Frontal cortex (tissue), 4 donors: ENCODE results near the gene SLC5A3. TPM values are rescaled to one million over a fixed set of nuclear protein-coding genes. Genes with fewer than 3 reads are reported as not detected.

ENCODE experiments used
- DNase-seq, 2 donors: peaks; one replicate each; pipeline ENCODE4 v3.0.0; 2012; ENCODE audit warnings: low spot score in 2 of 2
- FAIRE-seq: peaks from 2 replicates; lab custom pipeline; 2012; peaks lifted over from hg19 to GRCh38; lab: Jason Lieb, UNC
- total RNA-seq: library from RNA; depleted of rRNA; stranded (reverse); fragments of >200 nt; gene quantifications from one replicate; pipeline ENCODE4 v1.2.3, GENCODE V29; 2014
- donor health status: control.
- donor health status: control.
- donor health status: control.

SLC5A3 gene
- 54.2 TPM for total RNA-seq

GRCh38 chr21:34073032-34073748, at the start of gene SLC5A3, which contains the start of gene MRPS6:
Gene SLC5A3, plus strand, starts transcription at chr21:34073578. Its CDS starts 21,621 bp downstream, at chr21:34095199.
Gene MRPS6, plus strand, starts transcription at chr21:34073578. Its CDS starts 123 bp downstream, at chr21:34073701.
- DNase-seq (peak; percentile 85 to 90), FAIRE-seq (no peak)

DNA sequence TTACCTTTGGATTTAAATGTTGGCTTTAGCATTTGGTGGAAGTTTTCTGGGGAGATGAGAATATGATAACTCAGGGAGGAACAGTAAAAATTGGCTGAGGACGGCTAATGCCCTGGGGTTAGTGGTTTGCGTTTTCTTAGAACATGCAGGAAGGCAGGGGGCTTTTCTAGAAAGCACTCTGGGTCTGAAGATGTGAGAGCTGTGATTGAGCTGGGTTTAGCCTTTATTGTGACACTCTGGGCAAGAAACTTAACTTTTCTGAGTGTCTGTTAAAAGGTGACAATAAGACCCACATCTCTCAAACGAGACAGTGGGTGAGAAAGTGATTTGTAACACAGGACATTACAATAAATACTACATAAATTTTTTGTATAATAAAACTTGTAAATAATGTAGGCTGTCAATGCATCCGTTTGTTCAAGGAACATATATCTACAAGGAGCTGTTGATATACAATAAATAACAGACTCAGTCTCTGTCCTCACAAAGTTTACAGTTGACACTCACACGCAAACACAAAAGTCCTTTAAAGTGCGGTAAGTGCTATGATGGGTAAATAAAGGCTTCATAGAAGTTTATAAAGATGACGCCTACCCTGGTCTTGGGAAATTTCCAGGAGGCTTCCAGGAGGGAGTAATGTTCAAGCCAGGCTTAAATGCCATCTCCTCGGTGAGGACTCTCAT, 49.5 kb upstream of the SLC5A3 start:
- FAIRE-seq (no peak), DNase-seq (no peak)

GRCh38 chr21:34024374-34024693, 49.0 kb upstream of the SLC5A3 start:
- no peak for DNase-seq
- FAIRE-seq, result no peak

DNA sequence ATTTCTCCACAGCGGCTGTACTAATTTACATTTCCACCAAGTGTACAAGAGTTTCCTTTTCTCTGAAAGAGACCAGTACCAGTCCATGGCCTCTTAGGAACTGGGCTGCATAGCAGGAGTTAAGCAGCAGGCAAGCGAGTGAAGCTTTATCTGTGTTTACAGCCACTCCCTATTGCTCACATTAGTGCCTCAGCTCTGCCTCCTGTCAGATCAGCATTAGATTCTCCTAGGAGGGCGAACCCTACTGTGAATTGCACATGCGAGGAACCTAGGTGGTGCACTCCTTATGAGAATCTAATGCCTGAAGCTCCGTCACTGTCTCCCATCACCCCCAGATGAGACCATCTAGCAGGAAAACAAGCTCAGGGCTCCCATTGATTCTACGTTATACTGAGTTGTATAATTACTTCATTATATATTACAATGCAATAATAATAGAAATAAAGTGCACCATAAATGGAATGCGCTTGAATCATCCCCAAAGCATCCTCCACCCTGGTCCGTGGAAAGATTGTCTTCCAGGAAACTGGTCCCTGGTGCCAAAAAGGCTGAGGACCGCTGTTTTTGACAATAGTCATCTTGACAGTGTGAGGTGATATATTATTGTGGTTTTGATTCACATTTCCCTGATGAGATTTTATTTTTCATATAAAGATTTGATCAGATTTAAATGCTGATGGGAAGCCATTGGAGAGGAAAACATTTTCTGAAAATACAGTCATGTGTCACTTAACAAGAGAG, 45.5 kb upstream of the SLC5A3 start:
- no peak for FAIRE-seq

DNA sequence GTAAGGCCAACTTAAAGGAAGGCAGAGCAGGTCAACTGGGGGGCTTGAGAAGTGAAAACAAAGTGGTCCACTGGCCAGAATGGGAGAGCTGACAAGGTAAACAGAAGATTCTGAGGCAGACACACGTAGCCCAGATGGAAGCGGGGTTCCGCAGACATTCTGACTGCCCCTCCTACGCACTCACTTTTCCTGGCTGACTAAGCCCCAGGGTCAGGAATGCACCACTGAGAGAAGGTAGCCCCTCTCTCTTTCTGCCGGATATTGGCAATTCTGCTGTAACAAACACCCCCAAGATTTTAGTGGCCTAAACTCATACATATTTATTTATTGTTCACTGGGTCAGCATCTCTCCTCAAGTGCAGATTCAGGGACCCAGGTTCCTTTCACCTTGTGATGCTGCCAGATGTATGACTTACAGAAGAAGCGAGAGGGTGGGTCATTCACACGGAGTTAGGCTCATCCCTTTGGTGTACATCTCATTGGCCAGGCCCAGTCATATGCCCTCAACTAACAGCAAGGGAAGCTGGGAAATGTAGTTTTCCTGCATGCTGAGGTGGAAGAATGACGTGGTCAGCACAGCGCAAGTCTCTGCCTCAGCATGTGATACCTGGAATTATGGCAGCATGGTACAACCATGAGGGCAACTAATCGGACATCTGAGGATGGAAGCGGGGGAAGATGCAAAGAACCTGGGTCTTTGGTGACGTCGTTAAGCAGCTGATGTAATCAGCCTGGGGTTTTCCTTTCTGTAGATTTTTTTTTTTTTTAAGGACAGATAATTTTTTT, 43.4 kb upstream of the SLC5A3 start:
- no peak for FAIRE-seq
- peak in 1 of 2 donors; percentile 30 for DNase-seq

More for the DNA sequence above, 45.5 kb upstream of the SLC5A3 start:
- no peak for DNase-seq

DNA sequence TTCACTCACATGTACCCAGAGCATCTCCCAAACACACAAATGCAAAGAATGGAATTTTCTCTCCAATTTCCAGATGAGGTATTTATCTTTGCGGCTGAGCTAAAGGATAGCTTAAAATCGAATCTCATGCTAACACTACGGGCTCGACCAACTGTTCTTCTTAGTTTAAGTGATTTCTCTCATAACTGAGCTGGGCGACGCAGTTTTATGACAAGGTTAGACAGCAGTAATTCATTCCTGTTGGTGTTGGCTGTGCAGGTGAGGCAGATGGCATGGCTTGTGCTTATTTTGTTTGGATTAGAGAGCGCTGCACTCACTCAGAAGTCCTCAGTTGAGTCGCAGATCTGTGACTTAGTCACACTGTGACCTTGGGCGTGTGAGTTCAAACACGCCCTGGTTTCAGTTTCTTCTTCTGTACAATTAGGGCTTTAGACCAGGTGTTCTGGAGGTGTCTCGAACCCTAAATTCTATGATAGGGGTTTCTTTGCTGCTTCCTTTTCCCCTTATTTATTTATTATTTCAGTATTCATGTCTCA, 41.5 kb upstream of the SLC5A3 start:
- DNase-seq, result no peak
- FAIRE-seq, result no peak

DNA sequence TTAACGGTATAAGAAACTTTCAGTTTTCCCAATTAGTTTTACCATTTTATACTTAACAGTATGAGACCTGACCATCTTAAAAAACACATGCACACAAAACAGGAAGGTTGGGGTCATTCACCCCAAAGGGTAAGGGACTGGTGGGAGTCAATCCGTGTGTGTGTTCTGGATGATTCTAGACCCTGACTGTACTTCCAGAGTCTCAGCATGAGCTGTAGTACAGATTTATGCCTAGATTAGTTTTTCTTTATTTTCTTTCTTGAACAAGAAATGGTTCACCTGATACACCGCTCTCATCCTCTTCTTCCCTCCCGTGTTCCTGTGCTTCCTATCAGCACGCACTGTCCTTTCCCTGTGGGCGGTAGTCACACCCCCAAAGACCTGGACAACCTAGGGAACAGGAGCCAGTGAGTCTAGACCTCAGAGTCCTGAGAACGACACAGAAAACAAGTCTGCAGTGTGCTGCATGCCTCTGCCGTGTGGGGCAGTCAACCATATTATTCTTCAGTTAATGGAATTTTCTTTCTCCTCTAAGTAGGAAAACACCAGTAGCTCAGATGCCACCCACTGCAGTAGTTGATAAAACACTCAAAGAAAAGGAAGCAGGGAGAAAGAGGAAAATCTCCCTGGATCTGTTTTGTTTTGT, 38.9 kb upstream of the SLC5A3 start:
- DNase-seq, result no peak

GRCh38 chr21:34035619-34036354, 37.6 kb upstream of the SLC5A3 start:
- DNase-seq, result no peak
- no peak for FAIRE-seq

More for the DNA sequence above, 38.9 kb upstream of the SLC5A3 start:
- no peak for FAIRE-seq

DNA sequence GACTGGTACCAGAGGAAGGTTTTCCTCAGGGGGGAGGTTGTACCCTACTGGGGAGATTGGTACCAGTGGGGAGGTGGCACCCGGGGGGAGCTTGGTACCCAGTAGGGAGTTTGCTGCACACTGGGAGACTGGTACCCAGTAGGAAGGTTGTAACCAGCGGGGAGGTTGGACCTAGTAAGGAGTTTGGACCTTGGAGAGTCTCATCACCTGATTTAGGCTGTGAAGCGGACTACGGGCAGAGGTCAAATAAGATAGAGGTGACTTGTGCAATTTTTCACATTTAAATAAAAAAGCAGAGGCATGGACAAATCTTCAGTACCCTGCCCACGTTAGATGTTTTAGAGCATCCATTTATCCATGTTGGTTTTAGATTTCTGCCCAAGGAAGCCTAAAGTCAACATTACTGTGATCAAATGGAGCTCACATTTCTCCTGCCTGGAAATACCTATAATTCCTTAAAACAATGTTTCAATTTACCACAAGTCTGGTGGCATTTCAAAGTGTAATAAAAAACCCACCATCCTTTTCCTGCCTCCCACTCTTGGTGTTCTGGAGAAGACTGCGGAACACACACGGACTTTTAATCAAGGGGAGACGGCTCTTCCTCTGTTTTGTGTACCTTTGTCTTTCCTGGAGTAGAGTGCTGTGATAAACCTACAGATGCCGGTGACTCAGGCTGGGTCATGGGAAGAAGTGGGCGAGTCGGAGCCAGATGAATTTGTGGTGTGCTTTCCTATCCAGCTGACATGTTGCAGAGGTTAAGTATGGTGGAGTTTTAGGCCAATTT, 36.2 kb upstream of the SLC5A3 start:
- FAIRE-seq (no peak), DNase-seq (no peak)

DNA sequence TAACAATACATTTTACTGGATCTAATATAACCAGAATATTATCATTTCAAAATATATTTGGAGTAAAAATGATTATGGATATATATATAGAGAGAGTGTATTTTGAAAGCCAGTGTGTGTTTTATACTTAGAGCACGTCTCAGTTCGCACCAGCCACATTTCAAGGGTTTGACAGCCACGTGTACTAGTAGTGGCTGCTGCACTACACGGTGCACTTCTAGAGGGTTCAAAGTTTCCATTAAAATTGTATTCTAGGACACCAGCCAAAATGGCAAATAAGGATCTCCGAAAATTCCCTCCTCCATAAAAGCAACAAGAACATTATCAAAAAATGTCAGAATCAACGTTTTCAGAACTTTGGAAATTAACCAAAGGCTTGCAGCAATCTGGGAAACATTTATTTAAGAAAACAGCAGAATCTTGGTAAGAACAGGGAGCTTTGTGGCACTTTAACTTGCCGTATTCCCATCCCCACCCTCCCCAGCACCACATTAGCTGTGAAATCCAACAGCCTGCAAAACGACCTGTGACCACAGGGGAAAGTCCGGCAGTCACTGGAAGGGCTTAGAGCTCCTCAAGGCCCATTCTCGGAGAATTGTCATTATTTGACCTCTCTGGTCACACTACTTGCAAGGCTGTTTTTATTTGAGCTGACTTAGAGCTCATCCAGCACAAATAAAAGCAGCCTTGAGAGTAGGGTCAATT, 33.5 kb upstream of the SLC5A3 start:
- FAIRE-seq (no peak), DNase-seq (no peak)

DNA sequence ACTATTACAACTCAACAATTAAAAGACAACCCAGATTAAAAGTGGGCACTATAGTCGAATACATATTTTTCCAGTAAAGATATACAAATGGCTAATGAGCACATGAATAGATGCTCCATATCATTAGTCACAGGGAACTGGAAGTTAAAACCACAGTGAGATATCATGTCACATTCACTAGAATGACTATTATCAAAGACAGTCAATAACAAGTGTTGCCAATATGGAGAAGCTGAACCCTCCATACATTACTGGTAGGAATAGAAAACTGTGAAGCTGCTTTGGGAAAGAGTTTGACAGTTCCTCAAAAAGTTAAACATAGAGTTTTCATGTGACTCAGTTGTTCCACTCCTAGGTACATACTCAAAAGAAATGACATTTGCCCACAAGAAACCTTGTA, 30.6 kb upstream of the SLC5A3 start:
- FAIRE-seq (no peak), DNase-seq (no peak)

GRCh38 chr21:34043333-34043732, 30.0 kb upstream of the SLC5A3 start:
- DNase-seq, result no peak
- no peak for FAIRE-seq

DNA sequence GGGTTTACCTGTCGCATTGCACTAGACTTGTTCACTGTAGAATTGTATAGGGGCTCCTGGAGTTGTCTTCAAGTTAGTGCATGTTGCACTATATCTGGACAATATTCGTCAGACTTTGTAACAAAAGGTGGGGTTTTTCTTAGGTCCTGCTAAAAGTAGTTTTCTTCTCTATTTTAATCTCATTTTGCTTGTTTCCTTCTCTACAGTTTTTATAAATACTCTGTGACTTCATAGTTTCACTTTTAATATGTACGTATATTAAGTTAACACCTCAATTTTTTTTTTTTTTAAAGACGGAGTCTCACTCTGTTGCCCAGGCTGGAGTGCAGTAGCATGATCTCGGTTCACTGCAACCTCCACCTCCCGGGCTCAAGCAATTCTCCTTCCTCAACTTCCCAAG, 26.5 kb upstream of the SLC5A3 start:
- DNase-seq (no peak), FAIRE-seq (no peak)

DNA sequence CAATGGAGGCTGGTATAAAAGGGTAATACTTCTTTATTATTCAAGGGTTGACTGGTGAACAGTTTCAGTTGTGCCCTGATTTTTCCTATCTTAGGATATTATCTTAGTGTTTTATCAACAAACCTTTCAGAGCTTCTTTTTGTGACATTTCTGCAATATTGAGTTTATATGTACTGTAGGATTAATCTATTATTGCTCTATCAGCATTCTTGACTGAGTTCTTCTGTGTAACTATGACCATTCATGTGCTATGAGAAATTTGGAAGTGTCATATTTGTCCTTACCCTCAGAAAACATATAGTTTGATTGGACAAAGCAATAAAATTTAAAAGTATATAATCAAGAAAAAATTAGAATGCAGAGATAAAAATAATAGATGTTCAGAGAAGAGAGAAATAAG, 25.5 kb upstream of the SLC5A3 start:
- DNase-seq (no peak), FAIRE-seq (no peak)

DNA sequence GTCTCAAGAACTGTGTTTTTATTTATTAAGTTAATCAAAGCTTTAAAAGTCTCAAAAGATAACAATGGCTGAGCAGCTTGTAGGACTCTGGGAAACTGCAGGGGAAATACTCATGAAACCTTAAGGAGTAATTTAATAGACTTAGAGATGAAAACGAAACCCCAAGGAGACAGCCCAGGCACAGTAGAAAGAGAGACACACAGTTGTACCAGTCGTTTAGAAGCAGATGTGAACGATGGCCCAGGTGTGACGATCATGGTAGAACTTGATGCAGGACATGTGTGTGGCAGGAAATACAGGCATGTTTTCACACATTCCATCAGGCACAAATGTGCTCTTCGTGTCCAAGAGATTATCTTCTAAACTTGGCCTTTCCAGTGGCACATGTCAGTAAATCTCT, 21.2 kb upstream of the SLC5A3 start:
- FAIRE-seq (no peak), DNase-seq (no peak)

- no peak for DNase-seq
- no peak for FAIRE-seq
These were observed 19.1 kb upstream of the SLC5A3 start for GRCh38 chr21:34054259-34054658.

- FAIRE-seq (no peak), DNase-seq (no peak)
These were observed 17.8 kb upstream of the SLC5A3 start for GRCh38 chr21:34055615-34056014.
